HUES48 (cell line): Measurements from ENCODE around the gene PLEKHD1.
"Not testable (repeated sequence)": the region's sequence is repeated elsewhere in the genome, so short reads cannot be mapped to it uniquely, and the experiment has no call there.

Experiments used
- H3K27ac ChIP-seq: one replicate; pipeline ENCODE4 v1.7.0; 2013; ENCODE audit warnings: low read depth, low read length, inconsistent platforms
- H3K27me3 ChIP-seq: 2 replicates; pipeline ENCODE4 v1.6.1; 2013; ENCODE audit warnings: mild to moderate bottlenecking, low read length; ENCODE audit not compliant: control insufficient read depth, insufficient read depth
- H3K36me3 ChIP-seq: 2 replicates; pipeline ENCODE4 v1.6.1; 2013; ENCODE audit warnings: low read length; ENCODE audit not compliant: control insufficient read depth, insufficient read depth
- H3K4me1 ChIP-seq: 2 replicates; pipeline ENCODE4 v1.6.1; 2013; ENCODE audit warnings: mild to moderate bottlenecking, low read length; ENCODE audit not compliant: control insufficient read depth, insufficient read depth
- H3K4me3 ChIP-seq: 2 replicates; pipeline ENCODE4 v1.5.1; 2013; ENCODE audit warnings: mild to moderate bottlenecking, low read depth, low read length
- H3K9ac ChIP-seq: 2 replicates; pipeline ENCODE4 v1.6.1; 2013; ENCODE audit warnings: mild to moderate bottlenecking, low read depth, low read length, moderate library complexity
- H3K9me3 ChIP-seq: 2 replicates; pipeline ENCODE4 v1.6.1; 2013; ENCODE audit warnings: low read length; ENCODE audit not compliant: control insufficient read depth, insufficient read depth

The PLEKHD1 gene

DNA sequence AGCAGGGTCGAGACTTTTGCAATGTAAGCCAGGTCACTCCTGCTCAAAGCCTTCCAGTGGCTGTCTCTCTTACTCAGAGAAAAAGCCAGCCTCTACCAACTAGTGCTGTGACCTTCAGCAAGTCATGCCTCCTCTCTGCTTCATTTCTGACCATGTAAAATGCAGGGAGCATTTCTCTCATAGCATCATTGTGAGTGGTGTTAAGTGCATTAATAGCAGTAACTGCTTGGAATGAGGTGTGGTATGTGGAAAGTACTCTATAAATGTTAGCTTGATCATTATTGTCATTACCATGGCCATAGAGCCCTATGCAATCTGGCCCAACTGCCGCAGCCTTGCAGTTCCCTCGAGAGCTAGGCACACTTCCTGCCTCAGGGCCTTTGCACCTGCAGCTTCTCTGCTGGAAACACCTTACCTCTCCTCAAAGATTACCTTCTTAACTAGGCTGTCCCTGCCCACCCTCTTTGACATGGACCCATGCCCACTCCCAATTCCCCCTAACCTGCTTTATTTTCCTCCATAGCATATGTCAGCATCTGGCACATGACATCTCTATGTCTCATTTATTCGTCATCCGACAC is 10.9 kb downstream of the PLEKHD1 start:
- H3K9ac ChIP-seq = no peak overlapping the region
- H3K27me3 ChIP-seq = no peaks in the 10 kb centered on the region
- no peaks in the 10 kb centered on the region for H3K9me3 ChIP-seq
- no peak overlapping the region for H3K27ac ChIP-seq
- H3K36me3 ChIP-seq = no peaks in the 10 kb centered on the region
- no peaks in the 10 kb centered on the region for H3K4me1 ChIP-seq
- no peak overlapping the region for H3K4me3 ChIP-seq

DNA sequence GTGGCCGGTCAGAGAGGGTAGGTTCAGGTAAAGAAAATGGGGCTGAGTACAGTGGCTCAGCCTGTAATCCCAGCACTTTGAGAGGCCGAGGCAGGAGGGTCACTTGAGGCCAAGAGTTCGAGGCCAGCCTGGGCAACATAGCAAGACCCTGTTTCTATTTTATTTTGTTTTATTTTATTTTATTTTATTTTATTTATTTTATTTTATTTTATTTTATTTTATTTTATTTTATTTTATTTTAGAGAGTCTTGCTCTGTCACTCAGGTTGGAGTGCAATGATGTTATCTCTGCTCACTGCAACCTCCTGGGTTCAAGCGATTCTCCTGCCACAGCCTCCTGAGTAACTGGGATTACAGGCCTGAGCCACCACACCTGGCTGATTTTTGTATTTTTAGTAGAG is 13.3 kb downstream of the PLEKHD1 start:
- peaks cover 12% of the 10 kb centered on the region for H3K27me3 ChIP-seq
- not testable (repeated sequence) for H3K9ac ChIP-seq, H3K36me3 ChIP-seq, H3K27ac ChIP-seq, H3K9me3 ChIP-seq, H3K4me1 ChIP-seq, H3K4me3 ChIP-seq

DNA sequence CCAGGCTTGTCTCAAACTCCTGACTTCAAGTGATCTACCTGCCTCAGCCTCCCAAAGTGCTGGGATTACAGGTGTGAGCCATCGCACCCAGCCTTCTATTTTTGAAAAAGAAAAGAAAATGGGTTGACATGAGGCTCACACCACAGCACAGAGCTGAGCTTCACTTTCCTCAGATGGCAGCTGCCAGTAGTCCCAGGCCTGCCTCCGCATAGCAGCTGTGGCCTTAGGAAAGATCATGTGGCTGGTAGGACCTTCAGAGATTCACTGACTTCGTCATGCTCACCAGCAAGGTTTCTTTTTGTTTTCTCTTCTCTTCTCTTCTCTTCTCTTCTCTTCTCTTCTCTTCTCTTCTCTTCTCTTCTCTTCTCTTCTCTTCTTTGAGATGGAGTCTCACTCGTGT is 13.8 kb downstream of the PLEKHD1 start:
- H3K27me3 ChIP-seq = peaks cover 15% of the 10 kb centered on the region
- not testable (repeated sequence) for H3K36me3 ChIP-seq, H3K27ac ChIP-seq, H3K9ac ChIP-seq, H3K4me3 ChIP-seq, H3K9me3 ChIP-seq, H3K4me1 ChIP-seq

DNA sequence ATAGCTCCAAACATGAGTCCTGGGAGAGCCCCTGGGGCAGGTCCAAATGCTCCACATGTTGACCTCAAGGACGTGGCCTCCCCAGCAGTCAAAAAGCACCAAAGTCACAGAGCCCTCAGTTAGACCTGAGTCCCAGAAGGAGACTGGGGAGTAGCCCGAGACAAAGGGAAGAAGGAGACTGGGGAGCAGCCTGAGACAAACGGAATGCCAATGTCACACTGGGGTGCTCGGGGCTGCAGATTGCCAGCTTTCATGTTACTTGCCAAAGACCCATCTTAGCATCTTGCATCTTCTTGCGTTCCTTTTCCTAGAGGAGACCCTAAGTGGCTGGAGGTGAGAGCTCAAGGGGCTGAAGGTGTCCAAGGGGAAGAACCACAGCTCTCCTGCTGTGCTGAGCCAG is 14.9 kb downstream of the PLEKHD1 start:
- Histone ChIP-seq H3K27me3 (peaks cover 15% of the 10 kb centered on the region), H3K9ac (no peak overlapping the region), H3K4me3 (no peak overlapping the region), H3K36me3 (no peaks in the 10 kb centered on the region), H3K4me1 (peaks cover 5% of the 10 kb centered on the region; the same call in 1 of the 2 replicates), H3K9me3 (no peaks in the 10 kb centered on the region), H3K27ac (no peak overlapping the region)

DNA sequence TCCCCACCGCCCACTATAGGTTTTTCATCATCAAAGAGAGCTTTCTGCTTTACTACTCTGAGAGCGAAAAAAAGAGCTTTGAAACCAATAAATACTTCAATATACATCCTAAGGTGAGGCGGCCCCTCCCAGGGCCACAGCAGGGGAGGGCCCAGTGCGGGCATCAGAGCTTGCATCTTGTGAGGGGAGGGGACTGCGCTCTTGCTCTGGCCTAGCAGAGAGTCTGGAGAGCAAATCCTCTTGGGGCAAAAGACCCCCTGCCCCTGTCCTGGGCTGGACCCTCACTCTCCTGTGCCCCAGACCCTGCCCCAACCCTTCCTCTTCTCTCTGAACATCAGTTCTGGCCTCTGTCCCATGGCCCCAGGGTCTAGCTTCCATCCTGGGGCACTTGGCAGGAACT is 15.6 kb downstream of the PLEKHD1 start:
- H3K9me3 ChIP-seq = no peaks in the 10 kb centered on the region
- peaks cover 5% of the 10 kb centered on the region; the same call in 1 of the 2 replicates for H3K4me1 ChIP-seq
- H3K4me3 ChIP-seq = no peak overlapping the region
- H3K27me3 ChIP-seq = peaks cover 15% of the 10 kb centered on the region
- H3K36me3 ChIP-seq = no peaks in the 10 kb centered on the region
- H3K27ac ChIP-seq = no peak overlapping the region
- no peak overlapping the region for H3K9ac ChIP-seq

DNA sequence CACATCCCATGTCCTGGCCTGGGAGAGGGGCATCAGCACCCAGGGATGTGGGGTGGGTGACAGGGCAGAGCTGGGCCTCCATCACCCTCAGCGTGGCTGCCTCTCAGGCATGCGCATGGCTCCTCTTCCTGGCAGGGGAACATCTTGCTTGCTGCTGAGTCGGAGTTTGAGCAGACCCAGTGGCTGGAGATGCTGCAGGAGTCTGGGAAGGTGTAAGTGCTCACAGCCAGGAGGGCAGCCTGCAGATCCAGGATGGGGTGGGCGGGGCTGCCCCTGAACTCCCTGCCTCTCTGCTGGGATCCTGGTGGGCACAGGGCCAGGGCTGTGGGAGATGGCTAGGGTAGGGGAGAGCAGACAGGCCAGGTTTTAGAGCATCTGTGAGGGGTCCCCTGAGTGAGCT is 16.2 kb downstream of the PLEKHD1 start:
- H3K9me3 ChIP-seq = no peaks in the 10 kb centered on the region

DNA sequence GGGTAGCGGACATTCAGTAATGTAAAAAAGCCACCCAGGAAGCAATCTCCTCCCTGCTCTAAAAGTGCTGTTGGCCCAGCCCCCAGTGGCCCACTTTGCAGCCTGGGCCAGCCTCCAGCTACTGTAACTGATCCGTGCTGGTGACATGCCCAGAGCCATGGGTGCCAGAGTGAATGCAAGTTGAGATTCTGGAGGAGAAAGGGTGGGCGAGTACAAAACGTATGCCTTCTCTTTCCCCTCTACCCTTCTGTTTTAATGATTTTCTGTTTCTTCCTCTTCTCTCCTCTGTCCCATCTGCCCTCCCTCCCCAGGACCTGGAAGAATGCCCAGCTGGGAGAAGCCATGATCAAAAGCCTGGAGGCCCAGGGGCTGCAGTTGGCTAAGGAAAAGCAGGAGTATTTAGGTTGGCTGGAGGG is 16.9 kb downstream of the PLEKHD1 start:
- Histone ChIP-seq H3K27ac (no peak overlapping the region), H3K4me3 (no peak overlapping the region)

More for the DNA sequence above, 16.2 kb downstream of the PLEKHD1 start:
- Histone ChIP-seq H3K9ac (no peak overlapping the region), H3K27ac (no peak overlapping the region), H3K4me1 (peaks cover 5% of the 10 kb centered on the region; the same call in 1 of the 2 replicates), H3K36me3 (no peaks in the 10 kb centered on the region), H3K4me3 (no peak overlapping the region), H3K27me3 (peaks cover 15% of the 10 kb centered on the region)

DNA sequence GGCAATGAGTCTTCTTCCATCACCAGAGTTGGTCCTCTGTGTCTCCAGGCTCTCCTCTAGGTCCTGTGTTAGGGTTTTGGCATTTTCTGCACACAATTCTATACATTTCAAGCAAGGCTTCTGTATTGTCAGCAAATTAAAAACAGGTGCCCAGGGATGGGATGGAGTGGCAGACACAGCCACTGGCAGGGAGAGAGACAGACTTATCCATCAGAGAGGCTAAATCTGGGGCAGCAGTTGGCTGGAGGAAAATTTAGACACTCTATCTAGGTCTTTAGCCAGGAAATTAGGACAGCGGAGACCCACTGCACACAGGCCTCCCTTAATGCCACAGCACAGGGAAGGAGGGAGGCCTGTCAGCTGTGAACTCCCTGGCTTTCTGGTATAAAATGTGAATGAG is 20.2 kb downstream of the PLEKHD1 start:
- H3K27me3 ChIP-seq = peaks cover 15% of the 10 kb centered on the region
- no peak overlapping the region for H3K27ac ChIP-seq
- H3K4me1 ChIP-seq = peaks cover 5% of the 10 kb centered on the region; the same call in 1 of the 2 replicates
- no peaks in the 10 kb centered on the region for H3K9me3 ChIP-seq
- H3K9ac ChIP-seq = no peak overlapping the region
- H3K36me3 ChIP-seq = no peaks in the 10 kb centered on the region
- H3K4me3 ChIP-seq = no peak overlapping the region

More for the DNA sequence above, 16.9 kb downstream of the PLEKHD1 start:
- Histone ChIP-seq H3K36me3 (no peaks in the 10 kb centered on the region), H3K9ac (no peak overlapping the region), H3K4me1 (peaks cover 5% of the 10 kb centered on the region; the same call in 1 of the 2 replicates), H3K9me3 (no peaks in the 10 kb centered on the region), H3K27me3 (peaks cover 15% of the 10 kb centered on the region)

DNA sequence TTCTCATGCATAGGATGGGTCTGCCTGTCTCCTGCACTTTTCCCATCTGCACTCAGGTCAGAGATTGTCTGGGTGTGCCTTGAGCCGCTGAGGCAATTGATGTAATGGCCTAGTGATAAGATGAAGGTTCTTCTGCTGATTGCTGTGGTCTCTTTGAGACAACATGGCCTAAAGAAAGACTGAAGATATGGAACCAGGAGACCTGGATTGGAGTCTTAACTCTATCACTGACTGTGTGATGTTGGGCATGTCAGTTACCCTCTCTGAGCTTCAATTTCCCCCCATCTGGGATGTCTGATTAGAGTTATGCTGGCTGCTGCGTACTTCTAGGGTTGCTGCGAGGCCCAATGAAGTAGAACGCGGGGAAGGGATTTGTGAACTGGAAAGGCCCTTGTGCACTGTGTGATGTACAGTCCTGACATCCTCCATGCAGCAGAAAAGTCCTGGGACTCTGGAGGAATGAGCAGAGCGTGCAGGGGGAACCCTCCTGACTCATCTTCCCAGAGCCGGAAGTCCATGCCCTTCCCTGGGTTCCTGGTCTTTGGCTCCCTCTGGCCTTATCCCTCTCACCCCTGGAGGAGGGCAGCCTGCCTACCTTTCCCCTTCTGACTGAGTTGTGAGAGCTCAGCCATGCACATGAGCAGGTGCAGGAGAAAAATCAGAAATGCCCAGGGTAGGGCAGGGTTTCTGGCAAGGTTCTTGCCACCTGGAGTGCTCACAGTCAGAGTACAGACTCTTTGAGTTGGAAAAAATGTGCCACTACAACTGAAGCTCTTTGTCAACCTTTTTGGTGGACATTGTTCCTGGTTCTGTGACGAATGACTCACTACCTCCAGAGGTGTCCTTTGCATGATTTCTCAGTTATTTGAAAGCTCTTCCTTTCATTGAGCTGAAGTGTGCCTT is 21.1 kb downstream of the PLEKHD1 start:
- Histone ChIP-seq H3K4me3 (no peak overlapping the region), H3K27me3 (peaks cover 15% of the 10 kb centered on the region), H3K4me1 (peaks cover 5% of the 10 kb centered on the region; the same call in 1 of the 2 replicates), H3K9me3 (no peaks in the 10 kb centered on the region), H3K9ac (no peak overlapping the region), H3K36me3 (no peaks in the 10 kb centered on the region), H3K27ac (no peak overlapping the region)

DNA sequence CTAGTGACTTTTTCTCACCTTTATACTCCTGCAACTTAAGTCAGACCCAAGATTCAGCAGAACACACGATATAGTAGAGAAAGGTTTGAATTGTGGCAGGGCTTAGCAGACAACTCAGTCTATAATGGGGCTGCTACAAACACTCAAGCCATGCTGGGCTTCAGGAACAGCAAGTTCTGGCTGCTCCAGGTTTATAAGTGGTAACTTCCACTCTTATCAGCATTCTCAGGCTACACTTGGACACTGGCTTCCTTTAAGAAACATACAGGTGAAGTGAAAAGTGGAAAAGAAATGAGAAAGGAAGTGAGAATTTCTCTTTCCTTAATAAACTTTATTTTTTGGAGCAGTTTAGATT is 21.7 kb downstream of the PLEKHD1 start:
- H3K27ac ChIP-seq = no peak overlapping the region
- H3K27me3 ChIP-seq = peaks cover 15% of the 10 kb centered on the region
- H3K36me3 ChIP-seq = no peaks in the 10 kb centered on the region
- H3K9me3 ChIP-seq = no peaks in the 10 kb centered on the region
- peaks cover 3% of the 10 kb centered on the region; the same call in 1 of the 2 replicates for H3K4me1 ChIP-seq
- H3K4me3 ChIP-seq = no peak overlapping the region
- H3K9ac ChIP-seq = no peak overlapping the region
